ENCODE results near the gene FGF7.

DNA sequence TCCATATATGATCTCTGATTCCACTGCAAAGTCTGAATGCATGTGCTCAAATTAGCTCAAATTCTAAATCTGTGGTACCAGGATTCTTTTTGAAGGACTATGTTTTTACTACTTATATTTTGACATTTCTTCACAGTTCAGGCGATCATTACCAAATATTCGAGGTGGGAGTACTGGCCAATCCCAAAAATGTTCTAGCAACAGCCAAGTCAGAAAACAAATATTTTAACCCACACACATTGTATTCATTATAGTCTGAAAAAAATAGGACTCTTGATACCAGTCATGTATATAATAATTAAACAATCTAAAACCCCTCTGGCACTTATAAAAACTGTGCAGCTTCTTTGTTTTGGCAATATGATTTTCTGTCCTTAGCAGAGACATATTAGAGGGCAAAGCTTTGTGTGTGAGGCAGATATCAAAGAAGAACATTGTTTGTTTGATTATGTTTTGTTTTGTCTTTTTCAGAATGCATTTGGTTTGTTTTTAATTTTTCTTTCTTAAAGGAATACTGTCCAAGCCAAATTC, 37.4 kb downstream of the FGF7 start:
- TF ChIP-seq EZH2 (IDR thresholded peaks at IDR 0.05; ENCODE audit: insufficient read depth, poor library complexity, severe bottlenecking) (no peak), EZH2phosphoT487 (IDR thresholded peaks at IDR 0.05; ENCODE audit: insufficient read depth, low read depth) (no peak)

Data from GM23248 (cell line).